Measurements from ENCODE around the gene MFN1.

Gene MFN1

DNA sequence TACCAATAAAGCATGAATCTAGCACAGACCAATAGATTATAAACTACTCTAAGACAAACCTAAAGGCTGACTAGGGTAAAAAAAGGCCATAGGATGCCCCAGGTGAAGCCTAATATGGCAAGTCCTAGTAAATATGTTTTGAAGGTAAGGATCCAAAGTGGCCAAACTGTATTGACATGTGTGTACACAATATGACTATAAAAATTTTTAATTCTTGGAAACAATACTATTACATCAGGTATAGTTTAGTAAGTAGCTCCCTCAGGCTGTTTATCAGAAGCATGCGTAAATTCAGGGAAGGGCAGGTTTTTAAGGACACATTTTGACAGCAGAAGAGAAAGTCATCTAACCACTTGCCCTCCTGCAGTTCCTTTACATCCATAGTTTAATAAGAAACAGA lies 84.9 kb downstream of the MFN1 start:
- DNase-seq, result no peak

DNA sequence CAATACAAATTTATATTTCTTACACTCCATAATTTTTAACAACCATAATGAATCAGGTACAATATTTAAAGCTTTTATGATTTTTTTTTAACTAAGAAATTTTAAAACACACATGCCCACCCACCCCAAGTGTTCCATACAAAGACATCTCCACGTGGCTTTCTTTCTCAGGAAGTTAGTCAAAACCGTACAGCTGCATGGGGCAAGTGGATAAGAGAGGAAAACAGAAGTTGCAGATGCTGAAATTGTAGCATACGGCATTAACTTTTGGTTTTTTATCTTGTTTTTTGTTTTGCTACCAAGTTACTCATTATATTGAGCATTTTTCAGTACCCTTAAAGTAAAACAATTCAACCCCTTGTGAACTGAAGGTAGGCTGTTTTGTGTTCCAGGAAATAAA lies 89.0 kb downstream of the MFN1 start:
- no peak for DNase-seq

DNA sequence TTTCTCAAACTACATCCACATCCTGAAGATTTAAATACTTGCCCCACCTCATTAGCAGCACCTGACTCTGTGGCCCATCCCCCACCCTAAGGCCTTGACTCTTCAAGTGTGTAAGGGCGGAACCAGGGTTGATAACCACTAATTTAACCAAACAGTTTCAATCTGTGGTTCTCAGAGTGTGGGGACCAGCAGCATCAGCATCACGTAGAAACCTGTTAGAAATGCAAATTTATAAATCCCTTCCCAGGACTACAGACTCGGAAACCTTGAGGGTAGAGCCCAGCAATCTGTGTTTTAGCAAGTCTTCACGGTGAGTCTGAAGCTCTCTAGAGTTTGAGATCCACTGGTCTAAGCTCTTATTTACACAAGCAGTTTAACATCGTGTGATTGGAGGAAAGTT lies 91.3 kb downstream of the MFN1 start:
- no peak for DNase-seq

Data from activated CD4-positive, alpha-beta T cell treated with anti-CD3 and anti-CD28 coated beads for 48 hours (primary cell).